NCI-H1417 treated with DMSO at 0.1 percent for 48 hours (cell line): ENCODE data around the gene WDR83.
"Not testable (repeated sequence)": the region's sequence is repeated elsewhere in the genome, so short reads cannot be mapped to it uniquely, and the experiment has no call there.

ENCODE experiments used
- DNase-seq: peaks from one replicate; lab custom pipeline; 2025; lab: John Stamatoyannopoulos, UW

Gene WDR83

DNA sequence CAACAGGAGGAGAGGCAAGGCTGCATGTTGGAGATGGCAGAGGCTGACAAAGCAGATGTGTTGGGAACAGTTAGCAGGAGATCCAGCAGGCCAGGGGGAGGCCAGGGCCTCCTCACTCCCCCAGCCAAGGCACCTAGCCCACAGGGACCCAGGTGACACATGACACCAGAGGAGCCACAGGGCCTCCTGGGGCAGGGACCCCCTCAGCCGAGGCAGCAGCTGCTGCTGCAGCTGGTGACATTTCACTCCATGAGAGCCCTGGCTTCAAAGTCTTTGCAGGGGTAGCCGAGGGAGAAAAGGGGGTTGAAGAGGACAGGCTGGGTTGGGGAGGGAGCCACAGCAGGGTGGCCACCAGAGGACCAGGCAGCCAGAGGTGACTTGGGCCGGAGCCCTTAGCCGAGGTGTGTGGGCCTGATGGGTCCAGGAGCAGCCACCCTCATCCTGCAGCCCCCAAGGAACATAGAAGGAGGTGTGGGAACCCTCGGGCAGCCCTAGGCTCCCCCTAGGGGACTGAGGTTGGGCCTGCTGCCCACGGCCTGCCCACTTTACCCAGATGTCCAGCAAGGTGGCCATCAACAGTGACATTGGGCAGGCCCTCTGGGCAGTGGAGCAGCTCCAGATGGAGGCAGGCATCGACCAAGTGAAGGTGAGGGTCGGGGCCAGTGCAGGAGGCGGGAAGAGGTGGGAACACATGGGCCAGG, 21.0 kb downstream of the WDR83 start, which contains the start of gene GNG14:
TSS of gene GNG14 (plus strand) at position 503 of the 701 bp plus-strand sequence. CDS start at position 554, 51 bp downstream.
- DNase-seq = no peak

DNA sequence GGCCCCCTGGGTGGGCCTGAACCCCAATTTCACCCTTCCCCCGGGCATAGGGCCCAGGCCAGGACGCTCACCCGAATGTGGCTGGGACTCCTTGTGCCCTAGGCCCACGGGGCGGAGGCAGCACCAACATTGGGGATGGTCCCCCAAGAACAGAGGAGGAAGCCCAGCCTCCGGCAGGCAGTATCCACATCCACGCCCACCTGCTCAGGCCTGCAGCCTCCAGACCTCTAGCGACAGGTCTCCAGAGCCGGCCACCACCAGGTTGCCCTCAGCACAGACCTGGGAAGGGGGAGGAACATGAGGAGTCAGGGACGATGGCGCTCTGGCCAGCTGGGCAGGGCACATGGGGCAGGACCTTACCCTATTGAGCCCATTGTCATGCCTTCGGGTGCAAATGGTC, 22.4 kb downstream of the WDR83 start:
- no peak for DNase-seq

DNA sequence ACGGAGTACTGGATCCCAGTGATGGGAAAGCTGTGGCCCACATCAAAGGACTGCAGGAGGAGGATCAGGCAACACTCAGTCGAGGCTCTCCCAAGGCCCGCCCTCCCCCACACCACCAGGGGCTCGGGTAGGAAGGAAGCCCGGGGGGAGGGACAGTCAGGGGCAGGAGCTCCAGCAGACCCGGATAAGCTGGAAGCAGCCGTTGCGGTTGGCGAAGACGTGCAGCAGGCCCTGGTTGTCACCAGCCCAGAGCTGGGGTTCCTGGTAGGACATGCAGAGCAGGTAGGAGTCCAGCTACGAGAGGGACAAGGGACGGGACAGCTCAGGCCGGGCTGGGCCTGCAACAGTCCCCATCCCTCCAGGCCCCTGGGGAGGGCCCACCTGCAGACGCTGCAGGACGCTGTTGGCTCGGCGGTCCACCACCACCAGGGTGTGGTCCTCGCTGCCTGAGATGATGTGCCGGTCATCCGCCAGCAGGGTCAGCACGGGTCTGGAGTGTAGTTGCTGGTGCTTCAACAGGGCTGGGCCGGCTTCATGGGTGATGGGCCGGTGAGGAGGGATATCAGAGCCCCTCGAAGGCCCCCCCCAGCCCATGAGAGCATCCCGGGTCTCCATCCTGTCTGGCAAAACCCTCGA, 23.1 kb downstream of the WDR83 start:
- no peak for DNase-seq

DNA sequence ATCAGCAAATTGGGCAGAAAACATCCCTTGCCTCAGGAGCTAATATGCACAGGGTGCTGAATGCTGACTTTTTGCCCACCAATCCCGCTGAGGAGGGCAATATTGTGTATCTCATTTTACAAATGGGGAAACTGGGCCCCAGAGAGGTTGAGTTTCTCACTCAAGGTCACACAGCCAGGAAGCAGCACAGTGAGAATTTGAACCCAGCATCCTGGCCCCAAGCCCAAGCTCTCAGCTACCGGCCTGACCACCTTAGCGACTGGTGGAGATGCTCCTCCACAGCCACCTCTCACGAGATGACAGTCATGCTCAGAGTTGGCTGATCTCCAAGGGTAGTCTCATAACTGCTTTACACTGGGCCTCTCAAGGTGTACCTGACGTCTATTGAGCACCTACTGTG, 26.4 kb downstream of the WDR83 start:
- no peak for DNase-seq

DNA sequence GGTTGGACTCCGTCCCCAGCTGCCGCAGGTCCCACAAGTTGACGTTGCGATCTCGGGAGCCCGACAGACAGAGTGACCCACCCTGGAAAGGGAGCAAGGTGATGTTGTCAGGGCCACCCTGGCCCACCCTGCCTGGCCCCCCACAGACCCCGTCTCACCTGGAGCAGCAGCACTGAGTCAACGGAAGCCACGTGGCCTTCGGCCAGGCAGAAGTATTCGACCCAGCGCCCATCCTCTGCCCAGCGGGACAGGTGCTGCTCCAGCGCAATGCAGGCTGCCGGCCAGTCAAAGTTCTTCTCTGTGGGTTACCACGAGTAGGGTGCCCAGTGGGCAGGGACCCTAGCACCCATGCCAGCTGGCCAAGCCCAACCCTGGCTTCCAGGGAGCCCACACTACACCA, 28.0 kb downstream of the WDR83 start:
- no peak for DNase-seq

DNA sequence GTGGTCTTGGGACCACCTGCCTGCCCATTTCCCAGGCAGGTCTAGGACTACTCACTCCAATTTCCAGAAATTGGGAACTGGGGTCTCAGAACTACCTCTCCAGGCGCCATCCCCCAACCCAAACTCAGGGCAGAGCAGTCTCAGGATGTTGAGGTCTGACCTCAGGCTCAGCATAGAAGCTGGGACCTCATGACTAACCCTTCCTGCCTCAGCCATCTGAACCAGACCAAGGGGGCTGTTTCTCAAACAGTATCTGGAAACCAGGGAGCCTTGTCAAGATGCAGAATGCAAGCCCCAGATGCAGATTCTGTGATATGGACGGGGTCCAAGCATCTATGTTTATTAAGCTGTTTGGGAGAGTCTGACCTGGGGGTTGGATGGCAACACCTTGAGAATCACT, 28.5 kb downstream of the WDR83 start:
- no peak for DNase-seq

DNA sequence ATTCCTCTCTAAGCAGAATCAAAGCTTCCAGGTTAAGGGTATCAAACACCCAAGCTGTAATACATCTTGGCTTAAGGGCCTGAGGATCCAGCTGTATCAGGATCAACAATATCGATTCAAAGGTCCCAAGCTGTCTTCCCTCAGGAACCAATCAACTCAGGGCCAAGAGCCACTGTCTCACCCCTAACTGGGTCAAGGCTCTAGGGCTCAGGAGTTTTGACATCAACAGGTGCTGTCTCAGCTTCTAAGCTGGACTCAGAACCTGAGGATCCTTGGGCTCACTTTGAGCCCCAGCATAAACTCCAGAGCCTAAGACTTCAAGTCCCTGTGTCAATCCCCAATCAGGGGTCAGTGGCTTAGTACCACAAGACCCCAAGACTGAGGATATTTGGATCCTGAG, 28.9 kb downstream of the WDR83 start:
- DNase-seq = no peak

DNA sequence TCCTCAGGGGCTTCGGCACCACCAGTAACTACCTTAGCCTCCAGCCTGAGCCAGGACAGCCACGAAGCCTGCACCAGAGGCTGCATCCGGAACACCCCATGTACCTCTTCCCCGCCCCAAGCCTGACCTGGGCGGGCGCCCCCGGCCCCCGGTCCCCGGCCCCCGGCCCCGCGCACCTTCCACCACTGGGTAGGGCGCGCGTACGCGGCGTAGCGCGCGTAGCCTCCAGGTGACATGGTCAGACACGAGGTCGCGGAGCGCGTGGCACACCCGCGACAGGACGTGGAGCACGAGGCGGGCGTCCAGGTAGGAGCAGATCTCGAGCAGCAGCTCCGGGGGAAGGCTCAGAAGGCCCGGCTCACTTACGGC, 29.4 kb downstream of the WDR83 start:
- no peak for DNase-seq

DNA sequence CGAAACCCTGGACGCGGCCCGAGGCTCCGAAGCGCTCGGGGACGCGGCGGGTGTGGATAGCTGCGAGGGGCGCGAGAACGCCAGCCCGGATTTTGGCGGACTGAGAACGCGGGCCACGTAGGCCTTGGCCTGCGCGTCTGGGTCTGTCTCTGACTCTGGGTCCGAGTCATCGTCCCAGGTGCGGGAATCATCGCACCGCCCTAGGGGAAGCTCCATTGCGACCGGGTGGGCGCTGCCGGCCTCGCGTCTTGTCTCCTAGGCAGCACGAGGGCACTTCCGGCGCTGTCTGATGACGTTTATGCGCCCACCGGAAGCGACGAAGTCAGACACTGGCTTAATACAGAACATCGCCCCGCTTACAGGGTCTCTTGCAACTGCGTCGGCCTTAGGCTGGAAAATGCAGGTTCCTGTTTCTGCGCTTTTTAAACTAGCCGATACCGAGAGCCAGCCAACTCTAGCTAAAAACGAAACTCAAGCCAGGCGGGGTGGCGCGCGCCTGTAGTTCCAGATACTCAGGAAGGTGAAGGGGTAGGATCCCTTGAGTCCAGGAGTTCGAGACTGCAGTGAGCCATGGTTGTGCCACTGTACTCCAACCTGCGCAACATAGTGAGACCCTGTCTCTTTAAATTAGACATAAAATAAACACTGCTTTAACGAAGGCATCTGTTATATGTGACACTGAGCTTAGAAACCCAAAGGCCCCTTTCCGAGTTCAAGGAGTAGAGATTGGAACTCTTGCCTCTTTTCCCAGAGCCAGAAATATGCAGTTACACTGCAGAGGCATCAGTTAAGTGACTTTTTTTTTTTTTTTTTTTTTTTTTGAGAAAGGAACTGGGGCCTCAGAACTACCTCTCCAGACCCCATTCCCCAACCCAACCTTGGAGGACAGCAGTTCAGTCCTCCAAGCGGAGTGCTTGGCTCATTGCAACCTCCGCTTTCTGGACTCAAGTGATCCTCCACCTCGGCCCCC, 30.0 kb downstream of the WDR83 start, which contains the start of gene FBXW9:
TSS of gene FBXW9 (minus strand) at position 266 of the 970 bp plus-strand sequence. CDS start at position 216, 50 bp downstream.
- DNase-seq = peak; percentile 70

DNA sequence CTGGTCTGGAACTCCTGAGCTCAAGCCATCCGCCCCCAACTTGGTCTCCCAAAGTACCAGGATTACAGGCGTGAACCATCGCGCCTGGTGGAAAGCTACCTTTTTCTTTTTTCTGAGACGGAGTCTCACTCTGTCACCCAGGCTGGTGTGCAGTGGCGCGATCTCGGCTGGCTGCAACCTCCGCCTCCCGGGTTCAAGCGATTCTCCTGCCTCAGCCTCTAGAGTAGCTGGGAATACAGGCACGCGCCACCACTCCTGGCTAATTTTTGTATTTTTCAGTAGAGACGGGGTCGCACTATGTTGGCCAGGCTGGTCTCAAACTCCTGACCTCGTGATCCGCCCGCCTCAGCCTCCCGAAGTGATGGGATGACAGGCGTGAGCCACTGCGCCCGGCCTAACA, 30.8 kb downstream of the WDR83 start:
- not testable (repeated sequence) for DNase-seq

DNA sequence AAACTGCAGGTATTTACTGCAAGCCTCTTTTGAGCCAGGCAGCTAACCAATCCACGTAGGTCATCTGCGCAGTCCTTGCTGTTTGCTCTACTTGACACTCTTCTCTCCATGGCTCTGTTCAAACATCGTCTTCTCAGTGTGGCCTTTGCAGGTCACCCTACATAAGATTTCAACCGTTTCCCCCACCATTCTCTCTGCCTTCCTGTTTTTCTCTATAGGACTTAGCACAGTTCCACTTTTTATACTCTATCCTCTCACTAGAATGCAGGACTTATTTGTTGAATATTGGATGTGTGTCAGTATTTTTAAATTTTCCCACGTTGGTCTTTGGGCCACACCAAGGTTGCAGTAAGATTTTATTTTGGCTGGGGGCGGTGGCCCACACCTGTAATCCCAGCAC, 31.5 kb downstream of the WDR83 start:
- no peak for DNase-seq

DNA sequence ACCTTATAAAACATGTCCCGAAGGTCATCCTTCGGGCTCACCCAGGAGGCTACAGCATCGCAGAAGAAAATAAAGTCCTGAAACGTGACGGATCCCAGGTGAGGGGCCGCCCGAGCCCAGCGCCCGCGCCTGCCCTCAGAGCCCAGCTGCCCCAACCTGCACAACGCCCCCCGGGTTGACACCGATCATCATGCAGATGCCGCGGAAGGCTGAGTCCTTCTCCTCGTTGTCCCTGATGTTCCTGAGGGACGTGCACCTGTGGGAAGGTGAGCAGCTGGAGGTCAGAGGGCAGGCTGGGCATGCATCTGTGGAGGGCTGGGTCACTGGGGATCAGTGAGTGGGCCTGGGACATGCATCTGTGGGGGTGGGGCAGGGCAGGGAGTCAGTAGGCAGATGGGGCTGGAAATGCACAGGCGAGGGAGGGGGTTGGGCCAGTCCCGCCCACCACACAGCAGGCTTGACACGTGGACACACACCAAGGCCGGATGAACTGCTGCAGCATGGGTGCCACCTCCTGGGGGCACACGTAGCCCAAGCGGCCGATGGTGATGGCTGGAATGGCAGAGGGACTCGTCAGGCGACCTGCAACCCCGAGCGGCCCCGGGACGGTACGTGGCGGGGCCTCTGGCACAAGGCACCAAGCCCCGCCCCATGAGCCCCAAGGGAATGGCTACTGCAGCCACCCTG, 35.1 kb downstream of the WDR83 start:
- DNase-seq = no peak

DNA sequence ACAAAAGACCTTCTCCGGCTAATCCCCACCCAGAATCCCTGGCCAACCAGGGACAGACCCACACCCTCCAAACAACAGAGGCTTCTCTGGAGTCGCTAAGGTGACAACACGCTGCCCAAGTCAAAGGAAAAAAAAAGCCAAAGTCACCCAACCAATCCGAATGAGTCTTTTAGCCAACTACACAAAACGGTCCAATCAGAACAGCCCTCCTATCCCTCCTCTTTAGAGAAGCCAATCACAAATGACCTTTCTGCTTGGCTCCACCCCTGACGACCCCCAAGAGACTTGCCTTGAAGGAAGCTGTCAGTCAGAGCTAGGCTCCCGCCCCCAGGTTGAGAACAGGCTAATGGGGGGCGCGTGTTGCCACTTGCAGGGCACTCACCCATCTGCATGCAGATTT, 36.4 kb downstream of the WDR83 start:
- no peak for DNase-seq

DNA sequence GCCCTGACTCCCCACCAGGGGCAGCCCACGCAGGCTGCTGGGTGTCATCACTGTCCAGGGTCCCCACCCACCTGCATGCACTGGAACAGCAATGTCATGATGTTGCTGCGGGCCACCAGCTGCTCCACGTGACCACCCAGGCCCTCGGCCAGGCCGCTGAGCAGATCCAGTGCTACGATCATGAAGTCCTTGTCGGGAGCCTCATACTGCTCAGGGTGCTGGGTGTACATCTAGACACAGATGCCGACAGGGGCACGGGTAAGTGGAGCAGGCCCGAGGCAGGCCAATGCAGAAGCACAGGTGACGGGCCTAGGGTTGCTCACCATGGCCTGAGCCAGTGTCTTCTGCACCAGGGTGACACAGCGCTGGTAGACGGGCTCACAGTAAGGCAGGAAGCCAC, 38.6 kb downstream of the WDR83 start:
- no peak for DNase-seq

DNA sequence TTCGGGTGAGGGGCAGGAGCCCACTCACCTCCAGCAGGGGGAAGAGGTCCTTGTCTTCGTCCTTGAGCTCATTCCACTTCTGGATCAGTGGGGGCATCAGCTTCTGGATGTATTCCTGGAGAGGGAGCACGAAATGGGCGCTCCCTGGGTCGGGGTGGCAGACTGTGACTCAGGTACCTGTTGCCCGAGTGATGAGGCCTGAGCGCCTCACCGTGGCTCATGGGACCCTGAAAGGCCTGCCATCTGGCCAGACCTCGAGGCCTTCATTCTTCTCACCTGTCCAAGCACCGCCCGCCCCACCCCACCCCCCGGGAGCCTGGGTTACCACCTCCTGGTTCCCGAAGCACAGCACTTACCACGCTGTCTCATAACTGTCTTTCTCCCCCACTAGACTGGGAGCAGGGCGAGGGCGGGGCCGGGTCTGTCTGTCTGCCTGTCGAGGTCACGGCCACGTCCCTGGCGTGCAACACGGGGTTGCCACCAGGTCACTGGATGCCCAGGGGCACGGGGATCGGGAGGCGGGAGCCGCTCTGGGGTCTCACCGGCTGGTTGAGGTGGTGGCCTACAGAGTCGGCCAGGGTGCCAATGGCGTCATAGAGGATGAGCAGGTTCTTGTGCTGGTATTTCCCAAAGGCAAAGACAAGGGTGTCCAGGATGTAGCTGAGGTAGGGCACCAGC, 39.2 kb downstream of the WDR83 start:
- DNase-seq = no peak

DNA sequence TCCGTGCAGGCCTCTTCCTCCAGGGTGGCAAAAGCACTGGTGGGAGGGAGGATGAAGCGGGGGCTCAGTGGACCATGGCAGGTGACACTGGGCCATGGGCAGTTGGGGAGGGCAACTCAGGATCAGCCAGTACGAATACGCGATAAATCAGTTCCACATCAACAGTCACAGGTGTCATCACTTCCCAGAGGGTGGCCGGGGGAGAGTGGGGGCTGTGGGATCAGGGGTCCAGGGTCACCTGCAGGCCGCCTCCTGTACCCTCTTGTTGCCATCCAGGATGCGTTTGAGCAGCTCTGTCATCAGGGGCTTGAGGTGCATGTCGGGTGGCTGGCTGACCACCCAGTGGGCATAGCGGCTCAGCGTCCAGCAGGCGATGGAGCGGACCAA, 39.7 kb downstream of the WDR83 start:
- no peak for DNase-seq

DNA sequence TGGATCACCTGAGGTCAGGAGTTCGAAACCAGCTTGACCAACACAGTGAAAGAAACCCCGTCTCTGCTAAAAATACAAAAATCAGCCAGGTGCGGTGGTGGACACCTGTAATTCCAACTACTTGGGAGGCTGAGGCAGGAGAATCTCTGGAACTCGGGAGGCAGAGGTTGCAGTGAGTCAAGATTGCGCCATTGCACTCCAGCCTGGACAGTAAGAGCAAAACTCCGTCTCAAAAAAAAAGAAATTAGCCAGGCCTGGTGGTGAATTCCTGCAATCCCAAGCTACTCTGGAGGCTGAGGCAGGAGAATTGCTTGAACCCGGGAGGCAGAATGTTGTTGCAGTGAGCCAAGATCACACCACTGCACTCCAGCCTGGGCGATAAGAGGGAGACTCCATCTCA, 42.0 kb downstream of the WDR83 start:
- no peak for DNase-seq

DNA sequence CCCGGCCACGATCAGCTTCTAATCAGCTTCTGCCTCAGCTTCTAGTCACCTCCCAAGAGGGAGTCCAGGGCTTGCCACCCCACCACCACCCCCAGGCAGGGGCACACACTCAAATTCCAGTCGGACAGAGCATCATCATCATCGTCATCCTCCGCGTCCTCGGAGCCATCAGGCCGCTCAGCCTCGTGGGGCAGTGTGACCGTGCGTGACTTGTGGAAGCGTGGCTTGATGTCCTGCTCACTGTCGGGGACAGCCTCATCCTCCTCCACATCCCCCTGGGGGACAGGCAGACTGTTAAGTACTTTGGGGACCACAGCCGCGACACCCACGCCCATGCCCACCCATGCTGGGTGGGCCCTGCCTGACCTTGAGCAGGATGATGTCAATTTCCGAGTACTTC, 44.6 kb downstream of the WDR83 start:
- no peak for DNase-seq

DNA sequence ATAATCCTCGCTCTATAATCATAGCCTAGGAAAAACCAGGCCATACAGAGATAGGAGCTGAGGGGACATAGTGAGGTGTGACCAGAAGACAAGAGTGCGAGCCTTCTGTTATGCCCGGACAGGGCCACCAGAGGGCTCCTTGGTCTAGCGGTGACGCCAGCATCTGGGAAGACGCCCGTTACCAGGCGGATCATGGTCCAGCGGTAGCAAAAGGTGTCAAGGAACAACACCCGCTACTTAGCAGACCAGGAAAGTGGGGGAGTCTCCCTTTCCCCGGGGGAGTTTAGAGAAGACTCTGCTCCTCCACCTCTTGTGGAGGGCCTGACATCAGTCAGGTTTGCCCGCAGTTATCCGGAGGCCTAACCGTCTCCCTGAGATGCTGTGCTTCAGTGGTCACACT, 45.5 kb downstream of the WDR83 start:
- not testable (repeated sequence) for DNase-seq

DNA sequence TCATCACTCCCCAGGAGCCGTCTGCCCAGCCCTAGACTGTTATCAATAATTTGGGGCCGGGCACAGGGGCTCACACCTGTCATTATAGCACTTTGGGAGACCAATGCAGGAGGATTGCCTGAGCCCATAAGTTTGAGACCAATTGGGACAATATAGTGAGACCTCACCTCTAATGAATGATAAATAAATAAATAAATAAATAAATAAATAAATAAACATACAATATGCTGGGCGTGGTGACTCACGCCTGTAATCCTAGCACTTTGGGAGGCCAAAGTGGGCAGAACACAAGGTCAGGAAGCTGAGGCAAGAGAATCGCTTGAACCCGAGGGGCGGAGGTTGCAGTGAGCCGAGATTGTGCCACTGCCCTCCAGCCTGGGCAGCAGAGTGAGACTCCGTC, 46.7 kb downstream of the WDR83 start:
- DNase-seq = not testable (repeated sequence)

DNA sequence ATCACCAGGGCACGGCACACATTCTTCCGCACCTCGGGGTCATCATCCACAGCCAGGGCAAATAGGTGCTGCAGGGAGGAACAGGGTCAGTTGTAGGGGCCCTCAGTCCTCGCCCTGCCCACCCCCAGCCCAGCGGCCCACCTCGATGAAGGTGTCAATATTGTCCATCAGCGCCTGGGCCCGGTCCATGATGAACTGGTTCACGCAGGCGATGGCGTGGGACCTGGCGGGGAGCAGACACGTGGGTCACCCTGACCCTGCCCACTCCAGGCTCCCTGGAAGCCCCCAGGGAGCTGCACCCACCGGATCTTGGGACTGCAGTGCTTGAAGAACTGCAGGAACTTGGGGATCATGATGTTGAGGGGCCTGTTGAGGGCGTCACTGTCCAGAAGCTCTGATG, 48.5 kb downstream of the WDR83 start:
- DNase-seq = no peak

DNA sequence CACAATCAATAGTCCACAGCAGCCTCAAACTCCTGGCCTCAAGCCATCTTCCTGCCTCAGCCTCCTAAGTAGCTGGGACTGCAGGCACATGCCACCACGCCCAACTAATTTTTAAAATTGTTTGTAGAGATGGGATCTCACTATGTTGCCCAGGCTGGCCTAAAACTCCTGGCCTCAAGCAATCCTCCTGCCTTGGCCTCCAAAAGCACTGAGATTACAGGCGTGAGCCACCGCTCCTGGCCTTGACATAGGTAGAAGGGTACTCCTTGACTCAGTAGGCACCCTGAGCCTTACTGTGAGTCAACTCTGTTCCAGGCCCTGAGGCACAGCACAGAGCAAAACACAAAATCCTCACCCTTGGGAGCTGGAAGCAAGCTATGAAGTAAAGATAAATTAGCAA, 49.3 kb downstream of the WDR83 start:
- DNase-seq = no peak
